GM12878 (cell line): ENCODE data around the gene VBP1. TPM values are rescaled to one million over a fixed set of nuclear protein-coding genes. Genes with fewer than 3 reads are reported as not detected.

ENCODE experiments used
- CHD1 ChIP-seq: IDR thresholded peaks from 2 replicates; pipeline ENCODE4 v1.6.1; 2012; ENCODE audit warnings: low read depth, low read length, improper control_type of control experiment
- E2F4 ChIP-seq: IDR thresholded peaks from 2 replicates; pipeline ENCODE4 v1.6.1; 2012; ENCODE audit warnings: low read depth, low read length, improper control_type of control experiment
- ELK1 ChIP-seq: IDR thresholded peaks from 2 replicates; pipeline ENCODE4 v1.6.1; 2012; ENCODE audit warnings: low read depth, low read length, improper control_type of control experiment
- ETV6 ChIP-seq, 2 experiments: fragments of 450-650 bp in 1 of 2; IDR thresholded peaks in 1 of 2; conservative IDR thresholded peaks in 1 of 2; 2 replicates each; pipeline ENCODE4 v1.6.1; 2014; ENCODE audit warnings: antibody characterized with exemption in 1 of 2, borderline replicate concordance in 1 of 2, low read depth in 1 of 2, mild to moderate bottlenecking in 1 of 2, moderate library complexity in 1 of 2
- HCFC1 ChIP-seq: fragments of 150-350 bp; IDR thresholded peaks from 2 replicates; pipeline ENCODE4 v1.6.1; 2014; ENCODE audit warnings: low read length
- HDAC2 ChIP-seq: fragments of 200-600 bp; sonication (generic); IDR thresholded peaks from 2 replicates; pipeline ENCODE4 v1.6.1; 2017
- JUNB ChIP-seq: IDR thresholded peaks from 2 replicates; pipeline ENCODE4 v1.6.1; 2016; ENCODE audit warnings: antibody characterized with exemption, mild to moderate bottlenecking
- NR2C2 ChIP-seq: IDR thresholded peaks from 2 replicates; pipeline ENCODE4 v1.6.1; 2011; ENCODE audit warnings: borderline replicate concordance, low read depth; ENCODE audit not compliant: control insufficient read depth, insufficient read length
- PBX3 ChIP-seq: IDR thresholded peaks from 2 replicates; pipeline ENCODE4 v1.6.1; 2011; ENCODE audit warnings: mild to moderate bottlenecking, low read depth, low read length, moderate library complexity; ENCODE audit not compliant: insufficient replicate concordance
- PML ChIP-seq: IDR thresholded peaks from 2 replicates; pipeline ENCODE4 v1.6.1; 2012; ENCODE audit warnings: low read length, inconsistent platforms
- SMAD1 ChIP-seq: fragments of 450-650 bp; IDR thresholded peaks from 2 replicates; pipeline ENCODE4 v1.6.1; 2018; ENCODE audit warnings: mild to moderate bottlenecking, low read depth; ENCODE audit not compliant: partially characterized antibody
- SUZ12 ChIP-seq: fragments of 200-600 bp; sonication (generic); IDR thresholded peaks from one replicate; pipeline ENCODE4 v1.6.1; 2018; ENCODE audit warnings: antibody characterized with exemption, mild to moderate bottlenecking; ENCODE audit not compliant: unreplicated experiment
- TCF7 ChIP-seq: IDR thresholded peaks from 2 replicates; pipeline ENCODE4 v1.6.1; 2014; ENCODE audit warnings: antibody characterized with exemption, borderline replicate concordance
- polyA plus RNA-seq, 11 experiments: library from polyadenylated mRNA; depleted of rRNA in 4 of 11; unstranded in 6 of 11; stranded (reverse) in 5 of 11; fragments of >200 nt; fragmentation: Nextera tagmentation in 4 of 11; fragmentation: Illumina TruSeq in 1 of 11; extraction: Ambion mirVana in 4 of 11; extraction: Trizol in 1 of 11; gene quantifications; 1 replicate in 1 of 11; 2 replicates in 10 of 11; pipeline versions ENCODE4 v1.2.1 to v1.2.3, GENCODE V29; 2011 to 2016; ENCODE audit warnings: inconsistent platforms in 2 of 11, missing spikeins in 2 of 11, low read depth in 1 of 11
- total RNA-seq, 4 experiments: library from RNA; depleted of rRNA in 3 of 4; stranded (reverse); fragments of >200 nt in 3 of 4; fragmentation: Illumina TruSeq in 1 of 4; extraction: Trizol in 1 of 4; gene quantifications; 2 replicates each; pipeline versions ENCODE4 v1.2.1 to v1.2.3, GENCODE V29; 2013 to 2021
- TF ChIP-seq, protein P1 (sequence below): IDR thresholded peaks from 2 replicates; pipeline ENCODE4 v1.6.1; 2011; ENCODE audit warnings: borderline replicate concordance, low read depth, mild to moderate bottlenecking, moderate library complexity, mixed read lengths, low read length; ENCODE audit not compliant: insufficient read depth; ENCODE audit errors: extremely low read length
- TF ChIP-seq, protein P2 (sequence below): fragments of 450-650 bp; IDR thresholded peaks from 2 replicates; pipeline ENCODE4 v1.6.1; 2017; ENCODE audit warnings: low read depth, mild to moderate bottlenecking, moderate library complexity
- TF ChIP-seq, protein P3 (sequence below): fragments of 450-650 bp; IDR thresholded peaks from 2 replicates; pipeline ENCODE4 v1.6.1; 2017; ENCODE audit warnings: mild to moderate bottlenecking

The VBP1 gene
- total and polyA plus RNA-seq, 10 of the 15 experiments (the other 5 are each of a cell fraction or from before 2014, with no cell fraction given), result 56.4 to 182 (median 102) TPM

- TF ChIP-seq NR2C2 (no peak), HCFC1 (no peak), PML (no peak), CHD1 (no peak), SMAD1 (no peak), ELK1 (no peak), ETV6 (conservative IDR thresholded peaks at IDR 0.05 in 1 of 2, IDR thresholded peaks at IDR 0.05 in 1 of 2; ENCODE audit: borderline replicate concordance in 1 of 2, low read depth in 1 of 2) (no peak), HDAC2 (no peak), TCF7 (no peak), E2F4 (no peak), SUZ12 (no peak), JUNB (no peak), PBX3 (no peak)
- TF ChIP-seq, protein P1, sequence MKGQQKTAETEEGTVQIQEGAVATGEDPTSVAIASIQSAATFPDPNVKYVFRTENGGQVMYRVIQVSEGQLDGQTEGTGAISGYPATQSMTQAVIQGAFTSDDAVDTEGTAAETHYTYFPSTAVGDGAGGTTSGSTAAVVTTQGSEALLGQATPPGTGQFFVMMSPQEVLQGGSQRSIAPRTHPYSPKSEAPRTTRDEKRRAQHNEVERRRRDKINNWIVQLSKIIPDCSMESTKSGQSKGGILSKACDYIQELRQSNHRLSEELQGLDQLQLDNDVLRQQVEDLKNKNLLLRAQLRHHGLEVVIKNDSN, result no peak
- TF ChIP-seq, protein P2, sequence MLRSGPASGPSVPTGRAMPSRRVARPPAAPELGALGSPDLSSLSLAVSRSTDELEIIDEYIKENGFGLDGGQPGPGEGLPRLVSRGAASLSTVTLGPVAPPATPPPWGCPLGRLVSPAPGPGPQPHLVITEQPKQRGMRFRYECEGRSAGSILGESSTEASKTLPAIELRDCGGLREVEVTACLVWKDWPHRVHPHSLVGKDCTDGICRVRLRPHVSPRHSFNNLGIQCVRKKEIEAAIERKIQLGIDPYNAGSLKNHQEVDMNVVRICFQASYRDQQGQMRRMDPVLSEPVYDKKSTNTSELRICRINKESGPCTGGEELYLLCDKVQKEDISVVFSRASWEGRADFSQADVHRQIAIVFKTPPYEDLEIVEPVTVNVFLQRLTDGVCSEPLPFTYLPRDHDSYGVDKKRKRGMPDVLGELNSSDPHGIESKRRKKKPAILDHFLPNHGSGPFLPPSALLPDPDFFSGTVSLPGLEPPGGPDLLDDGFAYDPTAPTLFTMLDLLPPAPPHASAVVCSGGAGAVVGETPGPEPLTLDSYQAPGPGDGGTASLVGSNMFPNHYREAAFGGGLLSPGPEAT, result no peak
- TF ChIP-seq, protein P3, sequence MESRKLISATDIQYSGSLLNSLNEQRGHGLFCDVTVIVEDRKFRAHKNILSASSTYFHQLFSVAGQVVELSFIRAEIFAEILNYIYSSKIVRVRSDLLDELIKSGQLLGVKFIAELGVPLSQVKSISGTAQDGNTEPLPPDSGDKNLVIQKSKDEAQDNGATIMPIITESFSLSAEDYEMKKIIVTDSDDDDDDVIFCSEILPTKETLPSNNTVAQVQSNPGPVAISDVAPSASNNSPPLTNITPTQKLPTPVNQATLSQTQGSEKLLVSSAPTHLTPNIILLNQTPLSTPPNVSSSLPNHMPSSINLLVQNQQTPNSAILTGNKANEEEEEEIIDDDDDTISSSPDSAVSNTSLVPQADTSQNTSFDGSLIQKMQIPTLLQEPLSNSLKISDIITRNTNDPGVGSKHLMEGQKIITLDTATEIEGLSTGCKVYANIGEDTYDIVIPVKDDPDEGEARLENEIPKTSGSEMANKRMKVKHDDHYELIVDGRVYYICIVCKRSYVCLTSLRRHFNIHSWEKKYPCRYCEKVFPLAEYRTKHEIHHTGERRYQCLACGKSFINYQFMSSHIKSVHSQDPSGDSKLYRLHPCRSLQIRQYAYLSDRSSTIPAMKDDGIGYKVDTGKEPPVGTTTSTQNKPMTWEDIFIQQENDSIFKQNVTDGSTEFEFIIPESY, result no peak
Observed at GRCh38 chrX:155213731-155214130, 2.5 kb upstream of the VBP1 start (continued).
